K562 (cell line): Measurements from ENCODE around the gene ANO2. TPM values are rescaled to one million over a fixed set of nuclear protein-coding genes. Genes with fewer than 3 reads are reported as not detected.

Experiments
- ATAC-seq: fragments of 200-7000 bp; cut with Tn5 transposase; 3 replicates; pipeline ENCODE4 v1.9.1; 2020; ENCODE audit warnings: moderate library complexity
- BruUV-seq: library from RNA; stranded (reverse); fragments of 400-500 nt; replicated peaks from 2 replicates; lab custom pipeline; 2021; lab: Mats Ljungman, UMichigan
- CTCF ChIA-PET: fragments of 300-600 bp; formaldehyde crosslinking; extraction: SDS; loops from one replicate; lab custom pipeline; 2021; ENCODE audit warnings: low intra/inter-chr PET ratio; lab: Yijun Ruan, JAX
- POLR2A ChIA-PET: fragments of 300-600, 350-650 bp; sonication (Branson Sonifier 250); formaldehyde crosslinking; extraction: SDS; loops from one replicate; lab custom pipeline; 2021; ENCODE audit warnings: antibody characterized with exemption, inconsistent platforms; lab: Yijun Ruan, JAX
- DNase-seq, 4 experiments: peaks; one replicate each; pipeline versions ENCODE4 v3.0.0 to v3.0.0-alpha.2; 2011 to 2018; ENCODE audit warnings: low spot score in 3 of 4, mixed read lengths in 3 of 4; ENCODE audit errors: extremely low read depth in 1 of 4
- FAIRE-seq: peaks from 2 replicates; lab custom pipeline; 2011; peaks lifted over from hg19 to GRCh38; lab: Jason Lieb, UNC
- H2AFZ ChIP-seq: 2 replicates; pipeline ENCODE4 v1.6.0; 2011; ENCODE audit warnings: low read depth, low read length, control low read depth, inconsistent platforms
- H3K27ac ChIP-seq: fragments of 200-600 bp; 3 replicates; pipeline ENCODE4 v1.8.0; 2011; ENCODE audit warnings: low read depth, mild to moderate bottlenecking, control low read depth, inconsistent platforms, low read length, moderate library complexity, mixed read lengths; ENCODE audit errors: extremely low read depth
- H3K27me3 ChIP-seq, 2 experiments: fragments of 300-600 bp in 1 of 2; 2 replicates in 1 of 2; 3 replicates in 1 of 2; pipeline versions ENCODE4 v1.6.0 to v1.8.0; 2011; ENCODE audit warnings: inconsistent platforms in 2 of 2, low read length in 2 of 2, mild to moderate bottlenecking in 1 of 2, mixed read lengths in 1 of 2, moderate library complexity in 1 of 2; ENCODE audit not compliant: control insufficient read depth in 2 of 2, insufficient read depth in 2 of 2
- H3K36me3 ChIP-seq: fragments of 300-600 bp; 3 replicates; pipeline ENCODE4 v1.8.0; 2011; ENCODE audit warnings: mild to moderate bottlenecking, low read length, inconsistent platforms; ENCODE audit not compliant: control insufficient read depth, insufficient read depth
- H3K4me1 ChIP-seq, 2 experiments: fragments of 200-600 bp in 1 of 2; replicated peaks in 1 of 2; 2 replicates in 1 of 2; 3 replicates in 1 of 2; pipeline versions ENCODE4 v1.5.1 to v1.8.0; 2011; ENCODE audit warnings: inconsistent platforms in 2 of 2, low read length in 2 of 2, mild to moderate bottlenecking in 1 of 2, mixed read lengths in 1 of 2, moderate library complexity in 1 of 2; ENCODE audit not compliant: control insufficient read depth in 2 of 2, insufficient read depth in 2 of 2
- H3K4me2 ChIP-seq: 2 replicates; pipeline ENCODE4 v1.6.1; 2011; ENCODE audit warnings: low read length, control low read depth, inconsistent platforms, mixed read lengths; ENCODE audit not compliant: insufficient read depth
- H3K4me3 ChIP-seq: fragments of 200-600 bp; sonication (generic), shearing (Covaris generic); 2 replicates; pipeline ENCODE4 v1.5.1; 2016; ENCODE audit warnings: control low read depth, inconsistent platforms
- H3K79me2 ChIP-seq: fragments of 200-600 bp; 3 replicates; pipeline ENCODE4 v1.8.0; 2011; ENCODE audit warnings: low read length, inconsistent platforms; ENCODE audit not compliant: control insufficient read depth, insufficient read depth
- H3K9ac ChIP-seq, 2 experiments: 2 replicates each; pipeline versions ENCODE4 v1.6.0 to v1.6.1; 2011; ENCODE audit warnings: low read depth in 2 of 2, low read length in 2 of 2, control low read depth in 1 of 2, inconsistent platforms in 1 of 2, mild to moderate bottlenecking in 1 of 2, mixed read lengths in 1 of 2; ENCODE audit not compliant: insufficient read depth in 1 of 2
- H3K9me1 ChIP-seq: one replicate; pipeline ENCODE4 v1.6.0; 2011; ENCODE audit warnings: inconsistent platforms, mild to moderate bottlenecking, low read length, moderate library complexity; ENCODE audit not compliant: control insufficient read depth, insufficient read depth
- H3K9me3 ChIP-seq: replicated peaks from 2 replicates; pipeline ENCODE4 v1.5.1; 2011; ENCODE audit warnings: low read depth, low read length, inconsistent platforms; ENCODE audit not compliant: control insufficient read depth, insufficient read depth
- H4K20me1 ChIP-seq: replicated peaks from 2 replicates; pipeline ENCODE4 v1.6.1; 2011; ENCODE audit warnings: low read length, inconsistent platforms, mixed read lengths; ENCODE audit not compliant: control insufficient read depth, insufficient read depth
- CHAMP1 ChIP-seq: fragments of 450-650 bp; IDR thresholded peaks from 2 replicates; pipeline ENCODE4 v1.6.1; 2016; ENCODE audit warnings: mild to moderate bottlenecking
- MBD1 ChIP-seq: fragments of 250-450 bp; sonication (Bioruptor Pico); IDR thresholded peaks from 2 replicates; pipeline ENCODE4 v1.8.0; 2022; ENCODE audit warnings: inconsistent platforms
- MEF2A ChIP-seq: IDR thresholded peaks from 2 replicates; pipeline ENCODE4 v1.6.1; 2011; ENCODE audit warnings: low read depth, mild to moderate bottlenecking, low read length, moderate library complexity; ENCODE audit not compliant: control insufficient read depth
- NUFIP1 ChIP-seq: fragments of 450-650 bp; IDR thresholded peaks from 2 replicates; pipeline ENCODE4 v1.6.1; 2018; ENCODE audit not compliant: partially characterized antibody
- PTRF ChIP-seq: fragments of 450-650 bp; IDR thresholded peaks from 2 replicates; pipeline ENCODE4 v1.6.1; 2016; ENCODE audit warnings: mild to moderate bottlenecking, missing genetic modification characterization, missing compliant biosample characterization
- TCF7 ChIP-seq: sonication (generic); IDR thresholded peaks from 2 replicates; pipeline ENCODE4 v1.6.1; 2016; ENCODE audit warnings: antibody characterized with exemption, borderline replicate concordance
- TEAD1 ChIP-seq, 2 experiments: fragments of 450-650 bp in 1 of 2; sonication (generic) in 1 of 2; formaldehyde crosslinking; IDR thresholded peaks; 2 replicates each; pipeline versions ENCODE4 v1.4.0 to v1.8.0; 2020 to 2022; ENCODE audit warnings: mild to moderate bottlenecking in 2 of 2, missing genetic modification reagents in 1 of 2
- ZHX1 ChIP-seq: fragments of 150-350 bp; conservative IDR thresholded peaks from 2 replicates; pipeline ENCODE4 v1.6.1; 2014; ENCODE audit warnings: low read length
- ZNF175 ChIP-seq: fragments of 200-800 bp; sonication (Bioruptor generic); IDR thresholded peaks from 2 replicates; pipeline ENCODE4 v1.6.1; 2016; ENCODE audit warnings: low read depth, mild to moderate bottlenecking, missing genetic modification characterization, missing compliant biosample characterization
- WGBS: fragments of 100-300 bp; shearing (Covaris generic); methylation state at CpG from one replicate; pipeline ENCODE4 v1.1.6; 2016; ENCODE audit warnings: low coverage, mixed read lengths; ENCODE audit not compliant: insufficient coverage; ENCODE audit errors: missing lambda C conversion rate; 5-methylcytosine and 5-hydroxymethylcytosine counted together
- in situ Hi-C: fragments of 300-500 bp; cut with MboI; formaldehyde crosslinking; loops from 4 replicates; pipeline ENCODE4 v1.15.0; 2018; ENCODE audit warnings: inconsistent platforms, mixed read lengths
- intact Hi-C: fragments of 100-400 bp; cut with micrococcal nuclease; formaldehyde crosslinking; loops from 2 replicates; pipeline ENCODE4 v1.14.2; 2022
- polyA plus RNA-seq, 8 experiments: library from polyadenylated mRNA; depleted of rRNA in 4 of 8; stranded (reverse) in 5 of 8; unstranded in 3 of 8; fragments of >200 nt; fragmentation: Nextera tagmentation in 2 of 8; fragmentation: Illumina TruSeq in 1 of 8; extraction: Ambion mirVana in 2 of 8; extraction: Trizol in 1 of 8; gene quantifications; 2 replicates each; pipeline versions ENCODE4 v1.2.1 to v1.2.3, GENCODE V29; 2011 to 2014; ENCODE audit warnings: inconsistent platforms in 1 of 8, missing spikeins in 1 of 8
- total RNA-seq, 7 experiments: library from RNA; depleted of rRNA in 6 of 7; stranded (reverse); fragments of >200 nt in 6 of 7; fragmentation: Illumina TruSeq in 2 of 7; extraction: Trizol in 2 of 7; gene quantifications; 2 replicates each; pipeline versions ENCODE4 v1.2.1 to v1.2.3, GENCODE V29; 2011 to 2021; ENCODE audit warnings: low replicate concordance in 1 of 7

The ANO2 gene
- total and polyA plus RNA-seq, 9 of the 15 experiments (the other 6 are each of a cell fraction or from before 2014, with no cell fraction given): 0.64 TPM; not detected in 8

- Histone ChIP-seq H3K27ac (no peak overlapping the region), H3K9me1 (no peaks in the 10 kb centered on the region), H3K9me3 (no peaks in the 10 kb centered on the region), H3K9ac (no peak overlapping the region), H4K20me1 (no peaks in the 10 kb centered on the region), H3K4me2 (no peak overlapping the region), H3K27me3 (peaks cover 0 to 27% of the 10 kb centered on the region in 2 experiments; a peak in 2 of 5 replicates), H3K79me2 (no peaks in the 10 kb centered on the region), H2AFZ (no peak overlapping the region), H3K4me3 (no peak overlapping the region), H3K4me1 (0 out of 5 replicates have a peak, but pooled peaks cover 0 to 6% of the 10 kb centered on the region in 2 experiments), H3K36me3 (no peaks in the 10 kb centered on the region)
- TF ChIP-seq ZNF175 (CRISPR knock-in tag) (no peak), TEAD1 (CRISPR knock-in tag; IDR thresholded peaks at IDR 0.05) (no peak)
- WGBS: 0% methylated on average over 8 of the region's 8 CpGs
- POLR2A ChIA-PET: no interaction called here
- FAIRE-seq (no peak), ATAC-seq (no peak), DNase-seq (no peak)
- CTCF ChIA-PET: no interaction called here
- BruUV-seq: no TSS peak
- intact Hi-C loops (no loop called here), in situ Hi-C loops (no loop called here)
Observed at GRCh38 chr12:5944053-5944452, 1.0 kb downstream of the ANO2 start.

- Histone ChIP-seq H3K4me2 (no peak overlapping the region), H3K9me3 (no peaks in the 10 kb centered on the region), H3K4me3 (no peak overlapping the region), H3K9me1 (no peaks in the 10 kb centered on the region), H3K4me1 (0 out of 5 replicates have a peak, but pooled peaks cover 0 to 6% of the 10 kb centered on the region in 2 experiments), H4K20me1 (no peaks in the 10 kb centered on the region), H3K79me2 (no peaks in the 10 kb centered on the region), H3K27ac (no peak overlapping the region), H3K9ac (no peak overlapping the region), H2AFZ (no peak overlapping the region), H3K36me3 (no peaks in the 10 kb centered on the region), H3K27me3 (peaks cover 0 to 27% of the 10 kb centered on the region in 2 experiments; a peak in 2 of 5 replicates)
- BruUV-seq: no TSS peak
- DNase-seq: no peak
- no peak for FAIRE-seq
- no peak for TF ChIP-seq ZHX1
- TF ChIP-seq PTRF: no peak
- TF ChIP-seq NUFIP1: no peak
- no peak for TF ChIP-seq TCF7
- no peak for TF ChIP-seq MBD1 (CRISPR knock-in tag)
- no peak for TF ChIP-seq MEF2A
- no peak for TF ChIP-seq CHAMP1
- ChIA-PET CTCF (no interaction called here), POLR2A (no interaction called here)
- no peak for ATAC-seq
- WGBS: 4% methylated on average over 3 of the region's 3 CpGs
- intact Hi-C loops (no loop called here), in situ Hi-C loops (no loop called here)
Observed at GRCh38 chr12:5941907-5942306, 3.2 kb downstream of the ANO2 start.
